Endothelial cell of umbilical vein (primary cell): ENCODE measurements around the gene FAM193A. TPM values are rescaled to one million over a fixed set of nuclear protein-coding genes. Genes with fewer than 3 reads are reported as not detected.

Source experiments
- BruUV-seq: library from RNA; stranded (reverse); fragments of 400-500 nt; replicated peaks from 2 replicates; lab custom pipeline; 2021; lab: Mats Ljungman, UMichigan
- CTCF ChIA-PET: fragments of 300-600, 350-600 bp; sonication (Branson Sonifier 250); formaldehyde crosslinking; loops from one replicate; lab custom pipeline; 2021; ENCODE audit warnings: antibody characterized with exemption, inconsistent platforms; lab: Charles Lee
- POLR2A ChIA-PET: fragments of 300-600, 350-600 bp; sonication (Branson Sonifier 250); formaldehyde crosslinking; loops from one replicate; lab custom pipeline; 2021; ENCODE audit warnings: antibody characterized with exemption, inconsistent platforms; lab: Charles Lee
- DNase-seq: peaks from one replicate; pipeline ENCODE4 v3.0.0-alpha.2; 2011; ENCODE audit warnings: low read depth, low spot score
- FAIRE-seq: peaks from 2 replicates; lab custom pipeline; 2011; peaks lifted over from hg19 to GRCh38; lab: Jason Lieb, UNC
- H2AFZ ChIP-seq: 2 replicates; pipeline ENCODE4 v1.6.0; 2012; ENCODE audit warnings: low read depth, low read length, control low read depth, inconsistent platforms
- H3K27ac ChIP-seq: 2 replicates; pipeline ENCODE4 v1.5.1; 2011; ENCODE audit warnings: low read depth, mild to moderate bottlenecking, control low read depth, low read length, moderate library complexity; ENCODE audit not compliant: insufficient read depth
- H3K27me3 ChIP-seq, 2 experiments: 2 replicates each; pipeline versions ENCODE4 v1.6.0 to v1.6.1; 2011; ENCODE audit warnings: low read length in 2 of 2, mixed read lengths in 1 of 2; ENCODE audit not compliant: control insufficient read depth in 2 of 2, insufficient read depth in 2 of 2
- H3K36me3 ChIP-seq, 2 experiments: 2 replicates in 1 of 2; 3 replicates in 1 of 2; pipeline ENCODE4 v1.5.1; 2011; ENCODE audit warnings: low read length in 2 of 2, mild to moderate bottlenecking in 1 of 2, moderate library complexity in 1 of 2; ENCODE audit not compliant: control insufficient read depth in 2 of 2, insufficient read depth in 2 of 2; ENCODE audit errors: extremely low read depth in 1 of 2
- H3K4me1 ChIP-seq: 3 replicates; pipeline ENCODE4 v1.5.1; 2011; ENCODE audit warnings: mild to moderate bottlenecking, low read length; ENCODE audit not compliant: control insufficient read depth, insufficient read depth; ENCODE audit errors: extremely low read depth
- H3K4me2 ChIP-seq: 2 replicates; pipeline ENCODE4 v1.6.1; 2011; ENCODE audit warnings: low read length, control low read depth, mixed read lengths; ENCODE audit not compliant: insufficient read depth
- H3K4me3 ChIP-seq, 3 experiments: fragments of 200-600 bp in 1 of 3; sonication (generic), shearing (Covaris generic) in 1 of 3; replicated peaks in 1 of 3; 2 replicates each; pipeline ENCODE4 v1.5.1; 2011 to 2016; ENCODE audit warnings: control low read depth in 3 of 3, low read length in 3 of 3, mild to moderate bottlenecking in 2 of 3, inconsistent platforms in 1 of 3, low read depth in 1 of 3, moderate library complexity in 1 of 3; ENCODE audit not compliant: insufficient read depth in 1 of 3
- H3K79me2 ChIP-seq: 2 replicates; pipeline ENCODE4 v1.6.0; 2012; ENCODE audit warnings: low read length, inconsistent platforms; ENCODE audit not compliant: control insufficient read depth, insufficient read depth
- H3K9ac ChIP-seq: replicated peaks from 2 replicates; pipeline ENCODE3; 2011; ENCODE audit warnings: low read length, control low read depth; ENCODE audit not compliant: insufficient read depth; ENCODE audit errors: extremely low read depth
- H3K9me1 ChIP-seq: replicated peaks from 3 replicates; pipeline ENCODE4 v1.6.0; 2011; ENCODE audit warnings: mild to moderate bottlenecking, low read length; ENCODE audit not compliant: control insufficient read depth, insufficient read depth; ENCODE audit errors: extremely low read depth
- H3K9me3 ChIP-seq: replicated peaks from 2 replicates; pipeline ENCODE4 v1.5.1; 2012; ENCODE audit warnings: low read length, inconsistent platforms; ENCODE audit not compliant: control insufficient read depth, insufficient read depth
- H4K20me1 ChIP-seq: replicated peaks from 2 replicates; pipeline ENCODE3; 2011; ENCODE audit warnings: mild to moderate bottlenecking, low read length; ENCODE audit not compliant: control insufficient read depth, insufficient read depth; ENCODE audit errors: extremely low read depth
- FOS ChIP-seq: IDR thresholded peaks from 2 replicates; pipeline ENCODE4 v1.6.1; 2011; ENCODE audit warnings: mild to moderate bottlenecking, low read length, moderate library complexity, borderline replicate concordance; ENCODE audit not compliant: insufficient read depth
- GATA2 ChIP-seq: IDR thresholded peaks from 2 replicates; pipeline ENCODE4 v1.7.0; 2011; ENCODE audit warnings: low read depth, mild to moderate bottlenecking, moderate library complexity, mixed read lengths, low read length; ENCODE audit not compliant: insufficient read length, insufficient read depth
- MYC ChIP-seq: IDR thresholded peaks from one replicate; pipeline ENCODE4 v1.6.1; 2011; ENCODE audit warnings: mild to moderate bottlenecking, low read depth, low read length
- POLR2A ChIP-seq: IDR thresholded peaks from 2 replicates; pipeline ENCODE4 v1.6.1; 2012; ENCODE audit warnings: low read depth, mild to moderate bottlenecking, control low read depth, low read length
- POLR2AphosphoS5 ChIP-seq: IDR thresholded peaks from 2 replicates; pipeline ENCODE4 v1.6.1; 2012; ENCODE audit warnings: low read depth, mild to moderate bottlenecking, control low read depth, low read length, moderate library complexity; ENCODE audit not compliant: insufficient read depth
- dilution Hi-C: fragments of 300-500 bp; cut with MboI; formaldehyde crosslinking; loops from one replicate; pipeline ENCODE4 v1.15.0; 2019; ENCODE audit warnings: low sequenced_read_pairs; ENCODE audit not compliant: extremely low pct_ligation_motif_present
- intact Hi-C: fragments of 100-400 bp; cut with micrococcal nuclease; formaldehyde crosslinking; loops from one replicate; pipeline ENCODE4 v1.10.0; 2022
- polyA plus RNA-seq, 4 experiments: library from polyadenylated mRNA; depleted of rRNA in 3 of 4; stranded (reverse) in 3 of 4; unstranded in 1 of 4; fragments of >200 nt; gene quantifications; 2 replicates each; pipeline versions ENCODE4 v1.2.1 to v1.2.3, GENCODE V29; 2011 to 2012; ENCODE audit warnings: missing spikeins in 1 of 4
- total RNA-seq: library from RNA; stranded (reverse); gene quantifications from 2 replicates; pipeline ENCODE4 v1.2.3, GENCODE V29; 2021
- TF ChIP-seq, protein P1 (sequence below): IDR thresholded peaks from 2 replicates; pipeline ENCODE4 v1.6.1; 2011; ENCODE audit not compliant: insufficient read depth, insufficient read length
- TF ChIP-seq, protein P2 (sequence below), 2 donors: IDR thresholded peaks; 1 replicate in 1 of 2; 2 replicates in 1 of 2; pipeline ENCODE4 v1.5.1; 2011; ENCODE audit warnings: low read length in 2 of 2, mild to moderate bottlenecking in 2 of 2, moderate library complexity in 2 of 2, control low read depth in 1 of 2, inconsistent platforms in 1 of 2, low read depth in 1 of 2; ENCODE audit not compliant: insufficient read depth in 1 of 2; ENCODE audit errors: extremely low read depth in 1 of 2

The FAM193A gene
- total and polyA plus RNA-seq, 2 donors (not counting 3 experiments of a cell fraction or from before 2014, with no cell fraction given): 12.3 to 32.1 TPM

DNA sequence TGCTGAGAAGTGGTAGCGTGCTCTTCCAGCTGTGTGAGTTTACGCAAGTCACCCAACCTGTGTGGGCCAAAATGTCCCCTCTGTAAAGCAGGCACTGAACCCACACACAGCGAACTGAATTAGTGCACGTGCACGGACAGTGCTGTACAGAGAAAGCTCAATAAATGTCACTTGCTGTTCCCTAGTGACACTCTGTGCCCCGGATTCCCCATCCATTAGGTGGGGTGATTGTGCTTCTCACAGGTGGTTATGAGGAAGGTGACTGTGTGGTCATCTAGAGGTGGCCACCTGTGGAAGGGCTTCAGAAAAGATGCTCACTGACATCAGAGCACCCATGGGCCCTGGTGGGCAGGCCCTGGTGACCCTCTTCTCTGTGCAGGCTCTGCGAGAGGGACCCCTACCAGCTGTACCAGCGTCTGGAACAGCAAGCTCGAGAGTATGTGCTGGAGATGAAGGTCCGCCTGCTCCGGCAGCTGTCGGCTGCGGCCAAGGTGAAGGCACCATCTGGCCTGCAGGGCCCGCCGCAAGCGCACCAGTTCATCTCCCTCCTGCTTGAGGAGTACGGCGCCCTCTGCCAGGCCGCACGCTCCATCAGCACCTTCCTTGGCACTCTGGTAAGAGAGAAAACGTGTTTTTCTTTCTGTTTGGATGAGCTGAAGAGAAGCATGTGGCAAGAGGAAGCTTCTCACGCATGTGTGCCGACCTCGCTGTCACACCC, 94.3 kb downstream of the FAM193A start:
- no peaks in the 10 kb centered on the region for H3K9me1 ChIP-seq
- H3K4me3 ChIP-seq: no peak overlapping the region
- no peak overlapping the region for H3K4me2 ChIP-seq
- BruUV-seq: no TSS peak
- TF ChIP-seq POLR2AphosphoS5 (no peak), GATA2 (no peak), FOS (no peak), MYC (no peak), POLR2A (no peak)
- TF ChIP-seq, protein P1, sequence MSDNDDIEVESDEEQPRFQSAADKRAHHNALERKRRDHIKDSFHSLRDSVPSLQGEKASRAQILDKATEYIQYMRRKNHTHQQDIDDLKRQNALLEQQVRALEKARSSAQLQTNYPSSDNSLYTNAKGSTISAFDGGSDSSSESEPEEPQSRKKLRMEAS: no peak
- TF ChIP-seq, protein P2, sequence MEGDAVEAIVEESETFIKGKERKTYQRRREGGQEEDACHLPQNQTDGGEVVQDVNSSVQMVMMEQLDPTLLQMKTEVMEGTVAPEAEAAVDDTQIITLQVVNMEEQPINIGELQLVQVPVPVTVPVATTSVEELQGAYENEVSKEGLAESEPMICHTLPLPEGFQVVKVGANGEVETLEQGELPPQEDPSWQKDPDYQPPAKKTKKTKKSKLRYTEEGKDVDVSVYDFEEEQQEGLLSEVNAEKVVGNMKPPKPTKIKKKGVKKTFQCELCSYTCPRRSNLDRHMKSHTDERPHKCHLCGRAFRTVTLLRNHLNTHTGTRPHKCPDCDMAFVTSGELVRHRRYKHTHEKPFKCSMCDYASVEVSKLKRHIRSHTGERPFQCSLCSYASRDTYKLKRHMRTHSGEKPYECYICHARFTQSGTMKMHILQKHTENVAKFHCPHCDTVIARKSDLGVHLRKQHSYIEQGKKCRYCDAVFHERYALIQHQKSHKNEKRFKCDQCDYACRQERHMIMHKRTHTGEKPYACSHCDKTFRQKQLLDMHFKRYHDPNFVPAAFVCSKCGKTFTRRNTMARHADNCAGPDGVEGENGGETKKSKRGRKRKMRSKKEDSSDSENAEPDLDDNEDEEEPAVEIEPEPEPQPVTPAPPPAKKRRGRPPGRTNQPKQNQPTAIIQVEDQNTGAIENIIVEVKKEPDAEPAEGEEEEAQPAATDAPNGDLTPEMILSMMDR (IDR thresholded peaks at IDR 0.05; ENCODE audit: extremely low read depth in 1 of 2, insufficient read depth in 1 of 2, low read depth in 1 of 2, low read length in 2 of 2): no peak
- no peak overlapping the region for H3K27ac ChIP-seq
- peaks cover 17 to 24% of the 10 kb centered on the region in 2 experiments for H3K36me3 ChIP-seq
- ChIA-PET POLR2A (interaction anchor here (0.6 kb wide), 1 partner anchor 26 kb away, joined by 3 read pairs; no protein-coding TSS in a partner anchor), CTCF (no interaction called here)
- no peak for FAIRE-seq
- dilution Hi-C loops (no loop called here), intact Hi-C loops (no loop called here)
- H3K27me3 ChIP-seq: no peaks in the 10 kb centered on the region
- no peaks in the 10 kb centered on the region for H3K9me3 ChIP-seq
- H3K4me1 ChIP-seq: no peaks in the 10 kb centered on the region
- H3K79me2 ChIP-seq: peaks cover 2% of the 10 kb centered on the region
- no peak overlapping the region for H3K9ac ChIP-seq
- no peak for DNase-seq
- H2AFZ ChIP-seq: no peak overlapping the region
- H4K20me1 ChIP-seq: no peaks in the 10 kb centered on the region
